Glomerular visceral epithelial cell (primary cell): ENCODE data around the gene MFF.
A peak's percentile ranks its signal among the peaks of the same experiment; 100 is the strongest.
"Not testable (repeated sequence)": the region's sequence is repeated elsewhere in the genome, so short reads cannot be mapped to it uniquely, and the experiment has no call there.

Experiments used
- DNase-seq: peaks from one replicate; pipeline ENCODE4 v3.0.0-alpha.2; 2016; ENCODE audit errors: extremely low spot score

MFF gene

GRCh38 chr2:227335713-227336112 lies 10.7 kb downstream of the MFF start:
- DNase-seq = no peak

GRCh38 chr2:227337442-227337841 lies 12.4 kb downstream of the MFF start:
- no peak for DNase-seq

DNA sequence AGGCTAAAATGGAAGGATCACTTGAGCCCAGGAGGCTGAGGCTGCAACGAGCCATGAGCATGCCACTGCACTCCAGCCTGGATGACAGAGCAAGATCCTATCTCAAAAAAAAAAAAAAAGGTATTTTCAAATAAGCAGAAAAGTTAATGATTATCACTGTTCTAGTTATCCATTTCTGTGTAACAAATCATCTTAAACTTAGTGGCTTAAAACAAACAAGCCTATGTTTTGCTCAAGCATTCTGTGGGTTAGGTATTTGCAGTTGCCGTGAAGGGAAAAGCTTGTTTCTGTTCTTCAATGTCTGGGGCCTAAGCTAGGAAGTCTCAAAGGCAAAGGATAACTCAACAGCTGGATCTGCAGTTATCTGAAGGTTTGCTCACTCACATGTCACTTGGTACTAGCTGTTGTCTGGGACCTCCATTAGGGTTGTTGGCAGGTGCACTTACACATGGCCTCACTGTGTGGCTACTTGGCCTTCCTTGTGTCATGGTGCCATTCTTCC lies 14.1 kb downstream of the MFF start:
- DNase-seq = peak; percentile 37

GRCh38 chr2:227340106-227340505 lies 15.1 kb downstream of the MFF start:
- no peak for DNase-seq

DNA sequence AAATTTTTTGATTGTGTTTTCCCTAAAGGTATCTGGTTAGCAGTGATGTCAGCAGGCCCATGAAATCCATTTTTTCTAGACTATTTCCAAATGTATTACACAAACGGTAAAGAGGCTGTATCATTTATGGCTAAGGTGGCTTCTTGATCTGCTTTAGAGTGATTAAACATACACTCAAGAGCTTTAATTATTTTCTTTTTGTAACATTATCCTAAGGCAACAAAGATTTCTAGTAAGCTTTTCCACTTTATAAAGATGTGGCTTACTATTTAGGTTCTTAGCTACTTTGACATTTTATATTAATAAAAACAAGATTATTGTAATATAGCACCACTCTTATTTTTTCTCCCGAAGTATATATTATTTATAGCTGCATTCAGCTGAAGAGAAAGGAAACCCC lies 16.5 kb downstream of the MFF start:
- DNase-seq = no peak

DNA sequence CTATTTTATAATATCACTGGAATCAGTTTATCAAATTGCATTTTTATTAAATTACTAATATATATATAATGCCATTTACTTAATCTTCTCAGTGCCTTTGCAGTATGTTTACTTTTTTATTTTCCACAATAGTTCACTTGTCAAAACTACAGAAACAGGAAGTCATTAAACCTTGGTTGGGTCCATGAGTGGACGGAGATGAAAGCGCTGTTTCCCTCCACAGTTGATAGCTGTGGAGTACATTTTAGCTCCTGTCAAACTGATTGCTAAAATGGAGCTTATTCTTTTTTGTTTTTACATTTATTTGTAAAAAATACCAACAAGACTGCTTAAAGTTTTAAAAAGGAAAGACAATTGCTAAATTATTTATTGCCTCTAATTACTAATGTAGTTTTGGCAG lies 19.2 kb downstream of the MFF start:
- no peak for DNase-seq

- DNase-seq = no peak
These were observed 22.1 kb downstream of the MFF start for GRCh38 chr2:227347117-227347516.

DNA sequence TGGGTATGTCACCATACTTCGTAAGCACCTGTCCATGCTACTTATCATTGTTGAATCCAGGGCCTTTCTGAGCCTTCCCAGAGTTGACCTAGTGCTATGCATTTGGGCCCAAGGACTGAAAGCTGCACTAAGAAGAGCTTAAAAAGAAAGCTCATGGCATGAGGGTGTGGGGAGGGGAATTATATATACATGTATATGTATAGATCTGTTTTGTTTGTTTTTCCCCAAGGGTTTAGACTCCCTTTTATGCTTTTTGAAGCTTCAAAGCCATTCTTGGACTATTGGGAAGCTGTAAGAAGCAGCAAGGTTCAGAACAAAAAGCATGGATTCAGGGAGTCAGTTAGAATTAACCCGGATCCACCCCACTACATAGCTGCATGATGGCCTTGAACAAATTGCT lies 23.3 kb downstream of the MFF start:
- DNase-seq = no peak

DNA sequence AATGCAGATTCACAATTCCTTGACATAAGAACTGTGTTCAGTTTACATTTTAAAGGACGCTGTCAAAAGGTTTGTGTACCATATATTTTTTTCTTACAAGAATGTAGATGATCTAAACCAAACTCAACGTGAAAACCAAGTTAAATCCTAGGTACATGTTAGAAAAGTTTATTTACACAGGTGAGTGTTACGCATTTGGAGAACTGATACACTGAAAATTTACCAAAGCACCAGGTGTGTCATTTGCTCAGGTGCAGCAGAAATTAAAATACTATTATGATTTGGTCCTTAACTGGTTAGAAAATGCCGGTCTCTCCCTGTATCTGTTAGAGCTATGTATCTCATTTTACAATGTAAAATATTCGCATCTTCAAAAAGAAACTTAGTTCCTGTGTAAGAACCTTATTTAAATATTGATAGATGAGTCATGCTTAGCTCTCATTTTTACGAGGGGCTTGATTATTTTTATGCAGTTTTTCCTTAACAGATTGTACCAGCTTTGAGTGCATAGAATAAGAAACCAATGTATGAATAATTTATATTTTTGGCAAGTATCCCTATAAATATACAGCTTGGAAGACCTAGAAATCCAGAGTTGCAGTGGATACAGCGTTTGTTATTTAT lies 25.1 kb downstream of the MFF start:
- DNase-seq = no peak

DNA sequence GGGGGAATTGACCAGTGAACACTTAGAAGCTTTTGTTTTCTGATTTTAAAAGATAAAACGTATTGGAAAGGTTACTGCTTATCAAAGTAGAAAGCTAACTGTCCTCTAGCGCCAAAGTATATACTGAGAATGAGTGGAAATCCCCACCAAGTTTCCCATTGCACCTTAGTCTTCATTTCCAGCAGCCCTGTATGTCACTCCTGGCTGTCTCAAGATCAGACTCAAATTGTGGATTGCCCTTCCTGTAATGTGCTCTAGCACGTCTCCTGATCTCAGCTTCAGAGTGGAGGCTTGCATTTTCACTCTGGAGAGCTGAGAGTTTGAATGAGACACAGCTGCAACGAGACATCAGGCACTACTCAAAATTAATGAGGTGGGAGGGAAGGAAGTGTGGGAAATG lies 26.6 kb downstream of the MFF start:
- no peak for DNase-seq

DNA sequence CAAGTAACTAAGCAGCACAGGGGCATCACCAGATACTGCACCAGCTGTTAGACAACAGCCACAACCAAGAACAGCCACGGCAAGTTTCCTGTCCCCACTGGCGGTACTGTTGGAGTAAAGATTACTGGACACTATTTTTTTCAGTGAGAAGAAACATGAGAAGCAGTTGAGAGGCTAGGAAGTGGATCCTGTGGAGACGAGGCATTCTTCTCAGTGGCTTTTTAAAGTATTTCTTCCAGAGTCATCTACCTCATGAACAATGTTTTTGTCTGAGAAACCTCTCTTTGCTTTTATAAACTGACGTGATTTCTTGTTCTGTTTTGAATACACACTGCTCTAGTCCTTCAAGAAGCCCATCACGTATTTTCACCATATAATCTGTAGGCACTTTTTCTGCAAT lies 35.3 kb downstream of the MFF start:
- DNase-seq = no peak

DNA sequence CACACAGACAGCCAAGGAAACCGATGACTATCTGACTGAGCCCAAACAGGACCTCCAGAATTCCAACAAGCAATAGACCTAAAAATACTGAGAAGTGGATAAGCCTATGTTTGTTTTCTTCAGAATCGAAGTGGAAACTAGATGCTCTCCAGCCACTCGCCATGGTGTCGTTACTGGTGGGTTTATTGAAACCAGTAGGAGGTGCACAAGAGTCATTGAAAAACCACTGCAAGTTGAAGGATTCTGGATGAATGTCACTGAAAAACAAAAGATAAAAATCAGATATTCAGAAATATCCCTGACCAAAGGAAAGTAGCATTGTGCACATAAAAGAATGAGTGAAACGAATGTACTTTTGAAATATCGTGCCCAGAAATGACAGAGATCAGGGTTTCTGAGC lies 38.7 kb downstream of the MFF start:
- no peak for DNase-seq

GRCh38 chr2:227364585-227365263 lies 39.7 kb downstream of the MFF start:
- DNase-seq = not testable (repeated sequence)

- no peak for DNase-seq
These were observed 40.8 kb downstream of the MFF start for GRCh38 chr2:227365833-227366232.

DNA sequence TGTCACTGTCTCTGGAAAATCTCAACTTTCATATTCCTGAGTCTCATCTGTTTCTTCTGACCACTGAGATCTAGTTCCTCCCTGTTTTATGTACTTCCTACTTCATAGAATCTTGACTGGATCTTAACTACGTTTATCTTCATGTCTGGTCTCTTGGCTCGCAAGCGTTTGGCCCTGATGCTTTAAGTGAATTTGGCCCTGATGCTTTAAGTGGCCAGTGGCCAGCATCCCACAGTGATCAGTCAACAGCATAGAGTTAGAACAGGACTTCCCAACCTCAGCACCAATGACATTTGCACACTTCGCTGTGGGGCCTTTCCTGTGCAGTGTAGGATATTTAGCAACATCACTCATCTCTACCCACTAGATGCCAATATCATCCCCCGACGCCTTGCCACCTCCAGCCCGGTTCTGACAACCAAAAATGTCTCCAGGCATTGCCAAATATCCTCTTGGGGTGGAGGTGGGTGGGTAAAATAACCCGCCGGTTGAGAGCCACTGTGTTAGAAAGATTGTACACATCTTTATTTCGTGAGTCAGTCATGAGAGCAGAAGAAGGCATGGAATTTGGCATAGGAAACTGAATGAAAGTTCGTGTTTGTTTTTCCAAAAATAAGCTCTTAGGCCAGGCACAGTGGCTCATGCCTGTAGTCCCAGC lies 41.8 kb downstream of the MFF start:
- DNase-seq = no peak

DNA sequence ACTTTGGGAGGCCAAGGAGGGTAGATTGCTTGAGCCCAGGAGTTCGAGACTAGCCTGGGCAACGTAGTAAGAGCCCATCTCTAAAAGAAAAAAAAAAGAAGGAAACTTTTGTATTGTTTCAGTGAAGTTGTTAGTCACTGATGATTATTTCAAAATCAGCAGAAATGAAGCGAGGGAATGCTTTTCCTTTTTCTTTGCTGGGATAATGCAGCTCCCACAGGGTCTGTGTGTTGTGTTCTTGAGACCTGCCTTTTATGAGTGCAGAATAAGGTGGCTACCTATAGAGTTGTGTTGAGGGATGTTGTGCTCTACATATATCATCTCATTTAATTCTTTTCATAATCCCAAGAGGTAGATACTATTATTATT lies 42.4 kb downstream of the MFF start:
- DNase-seq = no peak

DNA sequence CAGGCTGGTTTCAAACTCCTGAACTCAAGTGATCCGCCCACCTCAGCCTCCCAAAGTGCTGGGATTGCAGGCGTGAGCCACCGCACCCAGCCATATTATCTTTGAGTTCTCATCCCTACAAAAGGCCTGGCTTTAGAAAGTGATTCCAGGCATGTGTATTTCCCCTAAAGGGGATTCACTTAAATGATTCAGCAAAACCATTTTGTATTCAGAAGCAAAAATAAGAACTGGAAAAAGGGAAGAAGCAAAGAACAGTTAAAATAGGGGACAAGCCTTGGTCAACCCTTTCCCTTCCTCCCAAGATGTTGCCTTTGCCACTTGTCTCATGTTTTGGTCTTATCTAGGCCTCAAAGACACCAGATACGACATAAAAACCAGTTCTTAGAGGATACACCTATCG lies 43.5 kb downstream of the MFF start:
- no peak for DNase-seq

DNA sequence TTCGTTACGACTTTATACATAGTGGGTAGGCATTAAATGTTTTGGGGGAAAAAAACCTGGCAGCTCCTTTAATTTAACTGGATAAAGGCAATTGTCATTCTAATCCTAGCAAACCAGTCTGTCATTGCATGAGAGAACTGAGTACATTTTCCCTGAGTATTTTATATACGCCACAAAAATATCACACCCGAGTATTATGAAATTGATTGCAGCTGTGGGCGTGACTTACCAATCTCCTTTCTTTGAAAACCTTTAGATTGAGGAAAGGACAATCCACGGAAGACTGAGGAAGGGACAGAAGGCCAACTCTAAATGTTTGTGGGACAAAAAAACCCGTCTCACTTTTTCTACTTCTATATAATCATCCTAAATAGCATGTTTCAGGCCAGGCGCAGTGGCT lies 45.0 kb downstream of the MFF start:
- DNase-seq = no peak

- peak; percentile 13 for DNase-seq
These were observed 45.8 kb downstream of the MFF start for GRCh38 chr2:227370791-227371312.

- DNase-seq = no peak
These were observed 48.3 kb downstream of the MFF start for GRCh38 chr2:227373389-227373788.

GRCh38 chr2:227374158-227374557 lies 49.1 kb downstream of the MFF start:
- DNase-seq = no peak

DNA sequence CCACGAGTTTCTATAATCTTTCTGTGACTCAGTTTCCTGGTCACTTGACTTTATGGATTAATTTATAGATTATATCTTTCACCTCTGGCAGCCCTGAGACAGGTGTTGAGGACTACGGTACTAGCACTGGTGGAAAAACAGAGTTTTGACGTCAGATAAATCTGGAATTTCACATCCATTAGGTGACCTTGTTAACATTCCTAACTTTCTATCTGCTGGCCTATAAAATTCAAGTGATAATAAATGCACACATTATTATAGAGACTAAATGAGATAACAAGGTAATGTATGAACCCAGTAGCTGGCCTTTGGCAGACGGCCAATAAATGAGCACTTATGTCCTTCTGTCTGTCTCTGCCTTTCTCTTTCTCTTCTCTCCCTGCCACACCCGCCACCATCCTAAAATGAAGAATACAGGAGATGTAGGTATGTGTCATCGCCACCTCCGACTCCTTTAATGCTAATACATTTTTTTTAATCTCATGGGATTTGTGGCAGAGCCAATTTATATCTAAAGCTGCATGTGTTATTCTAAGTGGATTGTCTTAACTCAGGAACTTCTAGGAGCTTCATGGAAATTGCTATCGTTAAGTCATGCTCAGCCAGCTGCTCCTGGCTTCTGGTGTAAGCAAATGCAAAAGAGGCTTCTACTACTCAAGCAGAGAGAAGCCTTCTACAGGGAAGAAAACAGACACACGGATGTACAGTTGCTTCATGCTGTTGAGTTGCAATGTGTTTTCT lies 51.8 kb downstream of the MFF start:
- DNase-seq = no peak
